NCI-H460 (cell line): Measurements from ENCODE around the gene CCDC34. TPM values are rescaled to one million over a fixed set of nuclear protein-coding genes. Genes with fewer than 3 reads are reported as not detected.
"Not testable (repeated sequence)": the region's sequence is repeated elsewhere in the genome, so short reads cannot be mapped to it uniquely, and the experiment has no call there.

Source experiments
- DNase-seq: peaks from one replicate; pipeline ENCODE4 v3.0.0-alpha.2; 2016; ENCODE audit warnings: low read depth; ENCODE audit errors: extremely low read depth
- total RNA-seq: library from RNA; depleted of rRNA; stranded (reverse); fragments of >200 nt; shearing (Covaris generic); gene quantifications from 2 replicates; pipeline ENCODE4 v1.2.3, GENCODE V29; 2014

Gene CCDC34
- total RNA-seq, 1 experiment from 2014 or later = 6.2 TPM

GRCh38 chr11:27367881-27368280 lies 4.9 kb upstream of the CCDC34 start:
- no peak for DNase-seq

GRCh38 chr11:27363576-27364117 lies 632 bp upstream of the CCDC34 start:
- DNase-seq = no peak

GRCh38 chr11:27361649-27362431 lies 1.2 kb downstream of the CCDC34 start:
- no peak for DNase-seq

GRCh38 chr11:27358296-27358695 lies 4.7 kb downstream of the CCDC34 start:
- DNase-seq = no peak

GRCh38 chr11:27357250-27357649 lies 5.8 kb downstream of the CCDC34 start:
- no peak for DNase-seq

GRCh38 chr11:27356624-27357222 lies 6.3 kb downstream of the CCDC34 start:
- DNase-seq = no peak

- DNase-seq = no peak
These were observed 7.4 kb downstream of the CCDC34 start for GRCh38 chr11:27355575-27356104.

- no peak for DNase-seq
These were observed 8.6 kb downstream of the CCDC34 start for GRCh38 chr11:27354359-27354965.

GRCh38 chr11:27353593-27354358 lies 9.2 kb downstream of the CCDC34 start:
- DNase-seq = no peak

- no peak for DNase-seq
These were observed 10.2 kb downstream of the CCDC34 start for GRCh38 chr11:27352781-27353180.

- no peak for DNase-seq
These were observed 12.5 kb downstream of the CCDC34 start for GRCh38 chr11:27350511-27350910.

GRCh38 chr11:27349919-27350318 lies 13.1 kb downstream of the CCDC34 start:
- no peak for DNase-seq

GRCh38 chr11:27348340-27348873 lies 14.6 kb downstream of the CCDC34 start:
- DNase-seq = no peak

GRCh38 chr11:27347359-27348339 lies 15.4 kb downstream of the CCDC34 start:
- no peak for DNase-seq

GRCh38 chr11:27339941-27340340 lies 23.1 kb downstream of the CCDC34 start:
- DNase-seq = no peak

GRCh38 chr11:27334764-27335163 lies 28.3 kb downstream of the CCDC34 start:
- DNase-seq = not testable (repeated sequence)

- DNase-seq = no peak
These were observed 31.0 kb downstream of the CCDC34 start for GRCh38 chr11:27331981-27332380.

GRCh38 chr11:27330633-27331270 lies 32.3 kb downstream of the CCDC34 start:
- no peak for DNase-seq
